ENCODE data around the gene ABCB8.

ABCB8 gene

GRCh38 chr7:151066273-151066974 is 38.2 kb downstream of the ABCB8 start:
- TF ChIP-seq FOXA1 (IDR thresholded peaks at IDR 0.05) (no peak), FOXK2 (IDR thresholded peaks at IDR 0.05) (no peak), SUZ12 (IDR thresholded peaks at IDR 0.05) (no peak), L3MBTL2 (conservative IDR thresholded peaks at IDR 0.05) (no peak), ELF4 (IDR thresholded peaks at IDR 0.05) (no peak), TARDBP (IDR thresholded peaks at IDR 0.05) (no peak), ZNF384 (IDR thresholded peaks at IDR 0.05) (no peak), ARNT (IDR thresholded peaks at IDR 0.05) (no peak), SP1 (IDR thresholded peaks at IDR 0.05) (no peak), PKNOX1 (IDR thresholded peaks at IDR 0.05) (no peak), FOXM1 (IDR thresholded peaks at IDR 0.05; ENCODE audit: borderline replicate concordance) (no peak), CTBP1 (IDR thresholded peaks at IDR 0.05; ENCODE audit: borderline replicate concordance) (no peak), NFRKB (IDR thresholded peaks at IDR 0.05) (no peak), LEF1 (IDR thresholded peaks at IDR 0.05; ENCODE audit: borderline replicate concordance) (no peak), BHLHE40 (IDR thresholded peaks at IDR 0.05; ENCODE audit: borderline replicate concordance) (no peak), HDGF (IDR thresholded peaks at IDR 0.05; ENCODE audit: borderline replicate concordance) (no peak)
- CTCF ChIA-PET, result interaction anchor here (0.8 to 1.8 kb wide), 2 partner anchors 10 to 45 kb away, joined by 3 to 6 read pairs; no protein-coding TSS in a partner anchor
- POLR2A ChIA-PET, result interaction anchor here (0.8 to 2.7 kb wide), 3 partner anchors 11 to 19 kb away, joined by 3 to 11 read pairs (median 5); partner anchors contain the start of gene FASTK
- DNase-seq (ENCODE audit: extremely low spot score), result no peak

DNA sequence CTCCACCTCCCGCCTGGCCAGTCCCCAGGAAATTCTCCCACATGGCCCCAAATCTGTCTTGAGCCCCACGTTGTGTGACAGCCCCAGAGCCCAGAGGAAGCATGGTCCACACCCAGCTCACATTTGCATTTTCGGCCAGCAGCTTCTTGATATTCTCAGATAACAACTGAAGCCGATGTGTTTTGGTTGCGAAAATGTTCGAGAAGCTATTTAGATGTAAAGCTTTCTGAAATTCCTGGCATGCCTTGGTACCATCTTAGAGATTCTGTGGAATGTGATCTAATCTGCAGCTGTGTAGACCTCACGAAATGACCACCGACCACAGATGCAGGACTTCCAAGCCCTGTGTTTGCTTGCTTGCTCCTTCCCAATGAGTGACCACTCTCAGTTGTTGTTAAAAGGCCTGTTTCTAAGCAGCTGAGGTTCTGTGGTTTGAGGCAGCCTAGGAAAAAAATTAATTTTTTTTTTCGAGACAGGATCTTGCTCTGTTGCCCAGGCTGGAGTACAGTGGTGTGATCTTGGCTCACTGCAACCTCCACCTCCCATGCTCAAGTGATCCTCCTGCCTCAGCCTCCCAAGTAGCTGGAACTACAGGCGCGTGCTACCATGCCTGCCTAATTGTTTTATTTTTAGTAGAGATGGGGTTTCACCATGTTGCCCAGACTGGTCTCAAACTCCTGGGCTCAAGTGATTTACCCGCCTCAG is 40.0 kb downstream of the ABCB8 start:
- POLR2A ChIA-PET, result interaction anchor here (0.6 to 3.4 kb wide), 5 partner anchors 8 to 20 kb away, joined by 3 to 16 read pairs (median 5); partner anchors contain the start of gene FASTK
- no peak for TF ChIP-seq NFRKB (IDR thresholded peaks at IDR 0.05)
- no peak for TF ChIP-seq ELF4 (IDR thresholded peaks at IDR 0.05)
- no peak for TF ChIP-seq BHLHE40 (IDR thresholded peaks at IDR 0.05; ENCODE audit: borderline replicate concordance)
- no peak for TF ChIP-seq ZNF384 (IDR thresholded peaks at IDR 0.05)
- no peak for TF ChIP-seq LEF1 (IDR thresholded peaks at IDR 0.05; ENCODE audit: borderline replicate concordance)
- TF ChIP-seq FOXK2 (IDR thresholded peaks at IDR 0.05), result no peak
- TF ChIP-seq SP1 (IDR thresholded peaks at IDR 0.05), result no peak
- no peak for TF ChIP-seq HDGF (IDR thresholded peaks at IDR 0.05; ENCODE audit: borderline replicate concordance)
- TF ChIP-seq FOXM1 (IDR thresholded peaks at IDR 0.05; ENCODE audit: borderline replicate concordance), result no peak
- TF ChIP-seq FOXA1 (IDR thresholded peaks at IDR 0.05), result no peak
- no peak for TF ChIP-seq L3MBTL2 (conservative IDR thresholded peaks at IDR 0.05)
- no peak for TF ChIP-seq ARNT (IDR thresholded peaks at IDR 0.05)
- TF ChIP-seq TARDBP (IDR thresholded peaks at IDR 0.05), result no peak
- no peak for TF ChIP-seq CTBP1 (IDR thresholded peaks at IDR 0.05; ENCODE audit: borderline replicate concordance)
- TF ChIP-seq PKNOX1 (IDR thresholded peaks at IDR 0.05), result no peak
- TF ChIP-seq SUZ12 (IDR thresholded peaks at IDR 0.05), result no peak
- CTCF ChIA-PET, result no interaction called here
- DNase-seq (ENCODE audit: extremely low spot score), result no peak

GRCh38 chr7:151069841-151070573 is 41.8 kb downstream of the ABCB8 start:
- DNase-seq (ENCODE audit: extremely low spot score), result no peak
- no peak for TF ChIP-seq FOXK2 (IDR thresholded peaks at IDR 0.05)
- TF ChIP-seq ARNT (IDR thresholded peaks at IDR 0.05), result no peak
- no peak for TF ChIP-seq HDGF (IDR thresholded peaks at IDR 0.05; ENCODE audit: borderline replicate concordance)
- CTCF ChIA-PET, result no interaction called here
- POLR2A ChIA-PET, result interaction anchor here (1.7 to 3.4 kb wide), 2 partner anchors 11 to 15 kb away, joined by 5 to 16 read pairs; partner anchors contain the start of gene FASTK

DNA sequence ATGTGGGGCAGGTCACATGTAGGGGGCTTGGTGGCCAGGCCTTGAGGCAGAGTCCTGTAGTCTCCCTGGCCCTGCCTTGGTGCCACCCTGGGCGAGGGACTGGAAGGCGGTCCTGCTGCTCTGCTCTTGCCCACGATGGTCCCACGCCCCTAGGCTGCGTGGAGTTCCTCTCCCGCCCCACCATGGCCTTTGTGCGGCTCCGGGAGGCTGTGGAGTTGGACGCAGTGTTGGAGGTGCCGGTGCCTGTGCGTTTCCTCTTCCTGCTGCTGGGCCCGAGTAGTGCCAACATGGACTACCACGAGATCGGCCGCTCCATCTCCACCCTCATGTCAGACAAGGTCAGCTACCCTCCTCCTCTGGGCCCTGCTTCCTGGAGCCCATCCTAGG is 42.3 kb downstream of the ABCB8 start:
- POLR2A ChIA-PET, result interaction anchor here (1.7 to 3.4 kb wide), 2 partner anchors 10 to 15 kb away, joined by 5 to 16 read pairs; partner anchors contain the start of gene FASTK
- no peak for TF ChIP-seq ZNF384 (IDR thresholded peaks at IDR 0.05)
- TF ChIP-seq FOXM1 (IDR thresholded peaks at IDR 0.05; ENCODE audit: borderline replicate concordance), result no peak
- TF ChIP-seq L3MBTL2 (conservative IDR thresholded peaks at IDR 0.05), result no peak
- no peak for TF ChIP-seq BHLHE40 (IDR thresholded peaks at IDR 0.05; ENCODE audit: borderline replicate concordance)
- TF ChIP-seq NFRKB (IDR thresholded peaks at IDR 0.05), result no peak
- no peak for TF ChIP-seq HDGF (IDR thresholded peaks at IDR 0.05; ENCODE audit: borderline replicate concordance)
- no peak for TF ChIP-seq SUZ12 (IDR thresholded peaks at IDR 0.05)
- no peak for TF ChIP-seq FOXK2 (IDR thresholded peaks at IDR 0.05)
- no peak for TF ChIP-seq CTBP1 (IDR thresholded peaks at IDR 0.05; ENCODE audit: borderline replicate concordance)
- TF ChIP-seq LEF1 (IDR thresholded peaks at IDR 0.05; ENCODE audit: borderline replicate concordance), result no peak
- no peak for TF ChIP-seq TARDBP (IDR thresholded peaks at IDR 0.05)
- TF ChIP-seq ARNT (IDR thresholded peaks at IDR 0.05), result no peak
- no peak for TF ChIP-seq FOXA1 (IDR thresholded peaks at IDR 0.05)
- TF ChIP-seq PKNOX1 (IDR thresholded peaks at IDR 0.05), result no peak
- no peak for TF ChIP-seq SP1 (IDR thresholded peaks at IDR 0.05)
- no peak for TF ChIP-seq ELF4 (IDR thresholded peaks at IDR 0.05)
- CTCF ChIA-PET, result no interaction called here
- DNase-seq (ENCODE audit: extremely low spot score), result no peak
